Measurements from ENCODE around the gene SLC29A3.
"Not testable (repeated sequence)": the region's sequence is repeated elsewhere in the genome, so short reads cannot be mapped to it uniquely, and the experiment has no call there.

SLC29A3 gene

DNA sequence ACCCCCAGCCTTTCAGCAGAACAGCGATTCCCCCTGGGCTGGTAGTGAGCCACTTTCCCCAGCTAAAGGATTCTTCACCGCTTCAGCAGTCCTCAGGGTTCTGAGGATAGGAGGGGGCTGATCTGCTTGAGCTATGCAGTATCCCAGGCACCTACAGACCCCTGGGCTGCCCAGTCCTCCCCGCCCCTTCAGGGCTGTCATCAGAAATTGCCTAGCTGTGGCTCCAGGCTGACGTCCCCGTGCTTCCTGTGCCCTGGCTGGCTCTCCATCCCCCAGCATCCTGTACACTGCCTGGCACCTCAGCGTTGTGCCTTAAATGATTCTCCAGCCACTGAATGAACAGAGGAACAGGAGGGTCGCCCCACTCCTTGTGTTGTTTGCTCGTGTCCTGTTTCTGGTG is 39.2 kb downstream of the SLC29A3 start:
- H3K4me3 ChIP-seq (ENCODE audit: insufficient read depth, low read length, poor library complexity, severe bottlenecking), result no peak overlapping the region
- H3K79me2 ChIP-seq (ENCODE audit: insufficient read depth, low read length), result no peaks in the 10 kb centered on the region
- H3K27ac ChIP-seq (ENCODE audit: low read depth, low read length), result no peak overlapping the region
- H2AFZ ChIP-seq (ENCODE audit: low read depth, low read length, severe bottlenecking), result no peak overlapping the region
- no peaks in the 10 kb centered on the region for H4K20me1 ChIP-seq (ENCODE audit: low read depth, low read length)
- H3K36me3 ChIP-seq (ENCODE audit: low read length), result no peaks in the 10 kb centered on the region
- no peaks in the 10 kb centered on the region for H3K9me2 ChIP-seq (replicated peaks; ENCODE audit: insufficient read depth, low read length)
- no peak overlapping the region for H3K4me2 ChIP-seq (ENCODE audit: low read depth, low read length, poor library complexity, severe bottlenecking)
- H3F3A ChIP-seq (ENCODE audit: insufficient read depth), result no peaks in the 10 kb centered on the region
- no peak for TF ChIP-seq CTCF (IDR thresholded peaks at IDR 0.05; ENCODE audit: insufficient read depth, low read length, poor library complexity, severe bottlenecking)
- no peak for TF ChIP-seq EZH2phosphoT487 (conservative IDR thresholded peaks at IDR 0.05; ENCODE audit: low read length)
- H3K9me3 ChIP-seq (ENCODE audit: insufficient read depth, low read length), result no peaks in the 10 kb centered on the region
- H3K9ac ChIP-seq (ENCODE audit: low read length), result no peak overlapping the region
- H3K27me3 ChIP-seq (ENCODE audit: low read length), result no peaks in the 10 kb centered on the region

DNA sequence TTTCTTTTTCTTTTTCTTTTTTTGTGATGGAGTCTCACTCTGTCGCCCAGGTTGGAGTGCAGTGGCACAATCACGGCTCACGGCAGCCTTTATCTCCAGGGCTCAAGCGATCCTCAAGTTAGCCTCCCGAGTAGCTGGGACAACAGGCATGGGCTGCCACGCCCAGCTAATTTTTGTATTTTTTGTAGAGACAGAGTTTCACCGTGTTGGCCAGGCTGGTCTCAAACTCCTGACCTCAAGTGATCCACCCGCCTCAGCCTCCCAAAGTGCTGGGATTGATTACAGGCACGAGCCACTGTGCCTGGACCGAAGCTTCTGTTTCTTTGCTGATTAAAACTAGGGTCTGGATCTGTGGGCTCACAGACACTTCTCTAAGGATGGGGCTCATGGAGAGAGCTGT is 39.8 kb downstream of the SLC29A3 start:
- H3K27me3 ChIP-seq (ENCODE audit: low read length); H3F3A ChIP-seq (ENCODE audit: insufficient read depth); H3K9me3 ChIP-seq (ENCODE audit: insufficient read depth, low read length); H4K20me1 ChIP-seq (ENCODE audit: low read depth, low read length); H3K36me3 ChIP-seq (ENCODE audit: low read length); H3K4me2 ChIP-seq (ENCODE audit: low read depth, low read length, poor library complexity, severe bottlenecking); H3K4me3 ChIP-seq (ENCODE audit: insufficient read depth, low read length, poor library complexity, severe bottlenecking); H3K9me2 ChIP-seq (replicated peaks; ENCODE audit: insufficient read depth, low read length); H3K27ac ChIP-seq (ENCODE audit: low read depth, low read length); H2AFZ ChIP-seq (ENCODE audit: low read depth, low read length, severe bottlenecking); H3K79me2 ChIP-seq (ENCODE audit: insufficient read depth, low read length); H3K9ac ChIP-seq (ENCODE audit: low read length): not testable (repeated sequence)

DNA sequence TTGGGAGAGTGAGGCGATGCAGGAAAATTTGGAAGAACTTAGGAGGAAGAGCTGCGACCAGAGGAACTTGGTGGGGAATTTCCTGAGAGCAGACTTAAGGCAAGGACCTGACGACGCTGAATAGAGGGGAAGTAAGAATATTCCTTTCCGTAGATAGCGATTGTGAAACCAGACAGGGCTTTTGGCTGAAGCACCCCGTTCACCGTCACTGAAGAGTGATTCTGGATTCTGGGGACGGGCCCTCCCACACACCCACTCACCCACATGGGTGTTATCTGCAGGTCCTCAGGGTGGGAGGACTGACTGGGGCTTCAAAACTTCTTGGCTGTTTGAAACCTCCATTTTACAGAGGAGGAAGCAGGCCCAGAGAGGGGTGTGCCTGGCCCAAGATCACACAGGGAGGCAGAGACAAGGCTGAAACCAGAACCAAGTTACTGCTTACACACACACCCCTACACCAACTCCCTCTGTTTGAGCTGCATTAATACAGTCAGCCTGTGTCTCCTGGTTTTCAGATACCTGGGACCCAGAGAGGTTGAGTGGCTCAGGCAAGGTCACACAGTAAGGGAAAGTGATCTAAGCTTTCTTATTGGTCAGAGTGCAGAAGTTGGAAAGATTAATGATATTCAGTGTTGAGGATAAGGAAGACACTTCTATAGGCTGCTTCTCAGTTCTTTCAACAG is 40.4 kb downstream of the SLC29A3 start:
- no peaks in the 10 kb centered on the region for H3K9me2 ChIP-seq (replicated peaks; ENCODE audit: insufficient read depth, low read length)
- TF ChIP-seq EZH2phosphoT487 (conservative IDR thresholded peaks at IDR 0.05; ENCODE audit: low read length), result no peak
- no peak for TF ChIP-seq CTCF (IDR thresholded peaks at IDR 0.05; ENCODE audit: insufficient read depth, low read length, poor library complexity, severe bottlenecking)
- H2AFZ ChIP-seq (ENCODE audit: low read depth, low read length, severe bottlenecking), result no peak overlapping the region
- no peak overlapping the region for H3K4me2 ChIP-seq (ENCODE audit: low read depth, low read length, poor library complexity, severe bottlenecking)
- no peak overlapping the region for H3K27ac ChIP-seq (ENCODE audit: low read depth, low read length)
- no peaks in the 10 kb centered on the region for H3K79me2 ChIP-seq (ENCODE audit: insufficient read depth, low read length)
- no peak overlapping the region for H3K4me3 ChIP-seq (ENCODE audit: insufficient read depth, low read length, poor library complexity, severe bottlenecking)
- H3K36me3 ChIP-seq (ENCODE audit: low read length), result no peaks in the 10 kb centered on the region
- H3K9ac ChIP-seq (ENCODE audit: low read length), result no peak overlapping the region
- H3K9me3 ChIP-seq (ENCODE audit: insufficient read depth, low read length), result no peaks in the 10 kb centered on the region
- no peaks in the 10 kb centered on the region for H3F3A ChIP-seq (ENCODE audit: insufficient read depth)
- H3K27me3 ChIP-seq (ENCODE audit: low read length), result no peaks in the 10 kb centered on the region
- no peaks in the 10 kb centered on the region for H4K20me1 ChIP-seq (ENCODE audit: low read depth, low read length)

DNA sequence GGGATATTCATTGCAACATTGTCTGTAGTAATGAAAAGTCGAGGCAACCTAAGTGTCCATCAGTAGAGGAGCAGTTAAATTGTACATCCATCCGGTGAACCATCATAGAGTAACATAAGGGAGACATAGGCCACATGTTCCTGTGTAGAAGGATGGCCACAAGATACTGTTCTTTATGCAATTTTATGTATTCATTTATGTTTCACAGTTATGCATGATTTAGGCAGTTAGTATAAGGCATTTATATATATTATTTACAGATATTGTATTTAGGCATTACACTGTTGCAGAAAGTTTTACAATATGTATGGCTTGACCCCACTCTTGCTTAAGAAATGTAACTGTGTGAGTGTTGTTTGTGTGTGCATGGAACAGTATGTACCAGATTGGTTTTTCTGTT is 41.7 kb downstream of the SLC29A3 start:
- no peak overlapping the region for H3K27ac ChIP-seq (ENCODE audit: low read depth, low read length)
- H3F3A ChIP-seq (ENCODE audit: insufficient read depth), result no peaks in the 10 kb centered on the region
- H3K9ac ChIP-seq (ENCODE audit: low read length), result no peak overlapping the region
- H2AFZ ChIP-seq (ENCODE audit: low read depth, low read length, severe bottlenecking), result no peak overlapping the region
- H3K4me2 ChIP-seq (ENCODE audit: low read depth, low read length, poor library complexity, severe bottlenecking), result no peak overlapping the region
- TF ChIP-seq EZH2phosphoT487 (conservative IDR thresholded peaks at IDR 0.05; ENCODE audit: low read length) (no peak), CTCF (IDR thresholded peaks at IDR 0.05; ENCODE audit: insufficient read depth, low read length, poor library complexity, severe bottlenecking) (no peak)
- no peaks in the 10 kb centered on the region for H3K27me3 ChIP-seq (ENCODE audit: low read length)
- no peak overlapping the region for H3K4me3 ChIP-seq (ENCODE audit: insufficient read depth, low read length, poor library complexity, severe bottlenecking)
- H3K36me3 ChIP-seq (ENCODE audit: low read length), result no peaks in the 10 kb centered on the region
- H3K9me3 ChIP-seq (ENCODE audit: insufficient read depth, low read length), result no peaks in the 10 kb centered on the region
- H3K9me2 ChIP-seq (replicated peaks; ENCODE audit: insufficient read depth, low read length), result no peaks in the 10 kb centered on the region
- H4K20me1 ChIP-seq (ENCODE audit: low read depth, low read length), result no peaks in the 10 kb centered on the region
- no peaks in the 10 kb centered on the region for H3K79me2 ChIP-seq (ENCODE audit: insufficient read depth, low read length)
